GM12878 (cell line): Measurements from ENCODE around the gene TGFBR3. TPM values are rescaled to one million over a fixed set of nuclear protein-coding genes. Genes with fewer than 3 reads are reported as not detected.
A peak's percentile ranks its signal among the peaks of the same experiment; 100 is the strongest.

Experiments
- CBX5 ChIP-seq: sonication (generic); IDR thresholded peaks from 2 replicates; pipeline ENCODE4 v1.6.1; 2016; ENCODE audit warnings: low read depth, moderate library complexity, mild to moderate bottlenecking, inconsistent platforms
- CREB1 ChIP-seq: IDR thresholded peaks from 2 replicates; pipeline ENCODE4 v1.6.1; 2012; ENCODE audit warnings: low read depth, mild to moderate bottlenecking, inconsistent platforms
- DPF2 ChIP-seq: fragments of 450-650 bp; IDR thresholded peaks from 2 replicates; pipeline ENCODE4 v1.6.1; 2017; ENCODE audit warnings: mild to moderate bottlenecking
- EP300 ChIP-seq, 2 experiments: fragments of 150-350 bp in 1 of 2; IDR thresholded peaks; 2 replicates each; pipeline ENCODE4 v1.6.1; 2011 to 2012; ENCODE audit warnings: low read depth in 2 of 2, low read length in 2 of 2, borderline replicate concordance in 1 of 2, improper control_type of control experiment in 1 of 2, inconsistent platforms in 1 of 2; ENCODE audit not compliant: control insufficient read depth in 1 of 2
- FOXM1 ChIP-seq: IDR thresholded peaks from 2 replicates; pipeline ENCODE4 v1.6.1; 2012; ENCODE audit warnings: low read depth, mild to moderate bottlenecking, inconsistent platforms, low read length, moderate library complexity
- HDGF ChIP-seq: fragments of 450-650 bp; IDR thresholded peaks from 2 replicates; pipeline ENCODE4 v1.6.1; 2016; ENCODE audit warnings: antibody characterized with exemption
- MTA2 ChIP-seq: fragments of 450-650 bp; IDR thresholded peaks from 2 replicates; pipeline ENCODE4 v1.6.1; 2016; ENCODE audit warnings: low read depth, mild to moderate bottlenecking, moderate library complexity
- PKNOX1 ChIP-seq: fragments of 450-650 bp; IDR thresholded peaks from 2 replicates; pipeline ENCODE4 v1.6.1; 2016; ENCODE audit warnings: mild to moderate bottlenecking
- PML ChIP-seq: IDR thresholded peaks from 2 replicates; pipeline ENCODE4 v1.6.1; 2012; ENCODE audit warnings: low read length, inconsistent platforms
- RAD51 ChIP-seq: fragments of 450-650 bp; IDR thresholded peaks from 2 replicates; pipeline ENCODE4 v1.6.1; 2016; ENCODE audit warnings: moderate library complexity, mild to moderate bottlenecking, inconsistent platforms
- RBBP5 ChIP-seq: fragments of 200-600 bp; sonication (generic); conservative IDR thresholded peaks from 2 replicates; pipeline ENCODE4 v1.6.1; 2016
- RUNX3 ChIP-seq: IDR thresholded peaks from 2 replicates; pipeline ENCODE4 v1.6.1; 2012; ENCODE audit warnings: low read length, inconsistent platforms
- SMAD5 ChIP-seq: IDR thresholded peaks from 2 replicates; pipeline ENCODE4 v1.6.1; 2016; ENCODE audit warnings: antibody characterized with exemption, low read depth
- SUPT20H ChIP-seq: IDR thresholded peaks from 2 replicates; pipeline ENCODE4 v1.6.1; 2011; ENCODE audit warnings: low read depth, mild to moderate bottlenecking, low read length, moderate library complexity, borderline replicate concordance; ENCODE audit not compliant: control insufficient read depth
- SUZ12 ChIP-seq: fragments of 200-600 bp; sonication (generic); IDR thresholded peaks from one replicate; pipeline ENCODE4 v1.6.1; 2018; ENCODE audit warnings: antibody characterized with exemption, mild to moderate bottlenecking; ENCODE audit not compliant: unreplicated experiment
- TAF1 ChIP-seq: IDR thresholded peaks from 2 replicates; pipeline ENCODE4 v1.6.1; 2011; ENCODE audit warnings: mild to moderate bottlenecking, low read depth, low read length, borderline replicate concordance
- ZBED1 ChIP-seq: IDR thresholded peaks from 2 replicates; pipeline ENCODE4 v1.6.1; 2016; ENCODE audit warnings: borderline replicate concordance
- ZBTB40 ChIP-seq: fragments of 450-650 bp; IDR thresholded peaks from 2 replicates; pipeline ENCODE4 v1.6.1; 2016; ENCODE audit warnings: mild to moderate bottlenecking, moderate library complexity, borderline replicate concordance
- ZNF592 ChIP-seq: fragments of 450-650 bp; IDR thresholded peaks from 2 replicates; pipeline ENCODE4 v1.6.1; 2017; ENCODE audit warnings: mild to moderate bottlenecking, moderate library complexity
- polyA plus RNA-seq, 11 experiments: library from polyadenylated mRNA; depleted of rRNA in 4 of 11; unstranded in 6 of 11; stranded (reverse) in 5 of 11; fragments of >200 nt; fragmentation: Nextera tagmentation in 4 of 11; fragmentation: Illumina TruSeq in 1 of 11; extraction: Ambion mirVana in 4 of 11; extraction: Trizol in 1 of 11; gene quantifications; 1 replicate in 1 of 11; 2 replicates in 10 of 11; pipeline versions ENCODE4 v1.2.1 to v1.2.3, GENCODE V29; 2011 to 2016; ENCODE audit warnings: inconsistent platforms in 2 of 11, missing spikeins in 2 of 11, low read depth in 1 of 11
- total RNA-seq, 4 experiments: library from RNA; depleted of rRNA in 3 of 4; stranded (reverse); fragments of >200 nt in 3 of 4; fragmentation: Illumina TruSeq in 1 of 4; extraction: Trizol in 1 of 4; gene quantifications; 2 replicates each; pipeline versions ENCODE4 v1.2.1 to v1.2.3, GENCODE V29; 2013 to 2021

The TGFBR3 gene
- total and polyA plus RNA-seq, 10 of the 15 experiments (the other 5 are each of a cell fraction or from before 2014, with no cell fraction given): 2.7 to 16.5 (median 12.6) TPM

GRCh38 chr1:91877574-91878208 is 8.3 kb downstream of the TGFBR3 start (continued):
- no peak for TF ChIP-seq SUPT20H
- no peak for TF ChIP-seq TAF1
- no peak for TF ChIP-seq ZBTB40
- no peak for TF ChIP-seq SUZ12
- TF ChIP-seq PML: peak; percentile 67; the same call in 1 of the 2 replicates
- no peak for TF ChIP-seq ZNF592
- no peak; the same call in 1 of the 2 replicates for TF ChIP-seq DPF2
- TF ChIP-seq HDGF: no peak
- TF ChIP-seq RUNX3: peak; percentile 85
- peak; percentile 89; the same call in 1 of the 2 replicates for TF ChIP-seq FOXM1
- TF ChIP-seq SMAD5: no peak
- TF ChIP-seq MTA2: peak; percentile 63
- no peak for TF ChIP-seq RBBP5
- peak; percentile 80 for TF ChIP-seq ZBED1
- TF ChIP-seq PKNOX1: no peak
- TF ChIP-seq EP300 (IDR thresholded peaks at IDR 0.05; ENCODE audit: borderline replicate concordance in 1 of 2, control insufficient read depth in 1 of 2, low read depth in 2 of 2, low read length in 2 of 2): peak; percentile 56 to 79; a peak in 2 of 4 replicates
- TF ChIP-seq RAD51: no peak
- TF ChIP-seq CREB1: peak; percentile 89
- no peak for TF ChIP-seq CBX5
